ENCODE results near the gene APLN.
A peak's percentile ranks its signal among the peaks of the same experiment; 100 is the strongest.

The APLN gene

DNA sequence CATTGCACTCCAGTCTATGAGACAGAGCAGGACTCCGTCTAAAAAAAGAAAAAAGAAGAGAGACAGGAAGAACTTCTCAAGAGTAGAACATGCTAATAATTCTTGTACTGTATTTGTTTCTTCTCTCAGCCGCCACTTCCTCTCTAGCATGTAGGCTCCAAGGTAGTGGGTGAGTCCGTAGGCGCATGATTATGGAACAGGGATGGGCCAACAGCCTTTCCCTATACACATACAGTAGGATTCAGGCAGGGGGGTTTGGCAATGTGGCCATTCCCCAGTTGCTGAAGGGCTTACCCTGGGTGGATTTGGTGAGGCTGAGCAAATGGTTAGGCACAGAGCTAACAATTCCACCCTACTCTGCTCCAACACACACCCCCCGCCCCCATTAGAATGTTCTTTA lies 35.0 kb upstream of the APLN start:
- no peak for DNase-seq (ENCODE audit: low read depth)
- no peak for TF ChIP-seq CTCF (IDR thresholded peaks at IDR 0.05; ENCODE audit: control insufficient read depth, insufficient read depth, low read depth, low read length, missing control alignments)
- H3K4me3 ChIP-seq (ENCODE audit: control insufficient read depth, low read depth, low read length): no peak overlapping the region

GRCh38 chrX:129688097-129688496 lies 33.3 kb upstream of the APLN start:
- no peak for DNase-seq (ENCODE audit: low read depth)
- no peak overlapping the region for H3K4me3 ChIP-seq (ENCODE audit: control insufficient read depth, low read depth, low read length)
- TF ChIP-seq CTCF (IDR thresholded peaks at IDR 0.05; ENCODE audit: control insufficient read depth, insufficient read depth, low read depth, low read length, missing control alignments): no peak

GRCh38 chrX:129686422-129686948 lies 31.7 kb upstream of the APLN start:
- DNase-seq (ENCODE audit: low read depth): no peak
- TF ChIP-seq CTCF (IDR thresholded peaks at IDR 0.05; ENCODE audit: control insufficient read depth, insufficient read depth, low read depth, low read length, missing control alignments): no peak
- no peak overlapping the region for H3K4me3 ChIP-seq (ENCODE audit: control insufficient read depth, low read depth, low read length)

- no peak for DNase-seq (ENCODE audit: low read depth)
- no peak overlapping the region for H3K4me3 ChIP-seq (ENCODE audit: control insufficient read depth, low read depth, low read length)
- no peak for TF ChIP-seq CTCF (IDR thresholded peaks at IDR 0.05; ENCODE audit: control insufficient read depth, insufficient read depth, low read depth, low read length, missing control alignments)
Measured at GRCh38 chrX:129682979-129683378, 28.2 kb upstream of the APLN start.

GRCh38 chrX:129679901-129680300 lies 25.1 kb upstream of the APLN start:
- no peak for DNase-seq (ENCODE audit: low read depth)
- TF ChIP-seq CTCF (IDR thresholded peaks at IDR 0.05; ENCODE audit: control insufficient read depth, insufficient read depth, low read depth, low read length, missing control alignments): no peak

DNA sequence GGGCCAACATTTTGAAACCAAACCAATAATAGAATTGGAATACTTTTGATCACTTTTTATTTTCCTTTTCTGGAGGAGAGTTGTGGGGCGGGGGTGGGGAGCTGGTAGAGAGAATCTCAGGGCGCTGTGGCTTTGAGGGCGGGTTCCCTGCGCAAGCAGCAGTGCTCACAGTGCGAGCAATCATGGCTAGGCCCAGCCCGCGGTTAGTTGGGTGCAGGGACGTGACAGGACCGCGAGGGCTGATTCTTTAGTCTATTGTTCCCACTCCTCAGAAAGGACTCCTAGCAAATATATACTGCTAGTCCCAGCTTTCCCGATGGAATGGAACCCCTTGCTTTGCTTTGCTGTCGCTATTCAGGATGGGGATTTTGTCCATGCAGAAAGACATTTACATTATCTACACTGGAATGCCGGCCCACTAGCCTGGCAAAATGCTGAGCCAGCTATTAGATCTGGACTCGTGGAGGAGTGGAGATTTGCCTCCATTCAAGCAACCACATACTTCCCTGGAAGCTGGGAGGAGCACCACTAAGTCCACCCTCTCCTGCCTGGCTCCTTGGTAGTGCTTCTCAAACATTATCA lies 23.9 kb upstream of the APLN start:
- no peak for DNase-seq (ENCODE audit: low read depth)
- TF ChIP-seq CTCF (IDR thresholded peaks at IDR 0.05; ENCODE audit: control insufficient read depth, insufficient read depth, low read depth, low read length, missing control alignments): no peak
- peak overlapping the region; percentile 22 for H3K4me3 ChIP-seq (ENCODE audit: control insufficient read depth, low read depth, low read length)

More at GRCh38 chrX:129679901-129680300, 25.1 kb upstream of the APLN start:
- H3K4me3 ChIP-seq (ENCODE audit: control insufficient read depth, low read depth, low read length): no peak overlapping the region

Data from AG09309 (cell line).